GM12801 (cell line): ENCODE measurements around the gene GINS2.

Source experiments
- TF ChIP-seq, protein P1 (sequence below): IDR thresholded peaks from one replicate; pipeline ENCODE4 v1.5.1; 2011; ENCODE audit warnings: control low read depth; ENCODE audit not compliant: insufficient read length; ENCODE audit errors: extremely low read depth

GINS2 gene

DNA sequence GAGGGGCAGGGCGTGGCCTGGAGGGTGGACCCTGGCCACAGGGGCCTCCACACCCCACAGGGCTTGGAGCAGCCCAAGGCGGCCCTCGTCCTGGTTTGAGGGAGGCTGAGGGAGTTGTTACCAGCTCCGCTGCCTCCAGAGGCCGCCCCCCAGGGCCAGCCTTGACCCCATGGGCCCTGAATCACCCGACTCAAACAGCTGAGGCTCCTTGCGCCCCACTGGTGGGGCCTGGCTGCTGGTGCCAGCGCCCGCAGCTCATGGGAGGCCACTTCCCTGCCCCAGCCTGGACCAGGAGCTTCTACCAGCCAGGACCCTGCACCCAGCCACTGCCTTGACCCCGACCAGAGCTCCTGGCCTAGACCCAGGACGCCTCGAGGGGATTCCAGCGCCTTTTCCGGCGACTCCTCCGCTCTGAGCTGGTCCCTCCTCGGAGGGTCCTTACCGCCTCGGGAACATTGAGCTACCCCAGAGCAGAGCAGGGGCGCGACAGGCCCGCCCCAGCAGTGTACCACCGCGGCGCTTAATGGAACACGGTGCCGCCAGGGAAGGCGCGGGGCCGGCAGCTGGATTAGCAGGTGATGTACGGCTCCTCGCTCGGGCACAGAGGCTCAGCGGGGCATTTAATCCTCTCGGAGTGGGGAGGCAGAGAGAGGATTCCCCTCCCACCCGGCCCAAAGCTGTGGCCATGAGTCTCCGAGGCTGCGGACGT, 38.5 kb downstream of the GINS2 start:
- TF ChIP-seq, protein P1, sequence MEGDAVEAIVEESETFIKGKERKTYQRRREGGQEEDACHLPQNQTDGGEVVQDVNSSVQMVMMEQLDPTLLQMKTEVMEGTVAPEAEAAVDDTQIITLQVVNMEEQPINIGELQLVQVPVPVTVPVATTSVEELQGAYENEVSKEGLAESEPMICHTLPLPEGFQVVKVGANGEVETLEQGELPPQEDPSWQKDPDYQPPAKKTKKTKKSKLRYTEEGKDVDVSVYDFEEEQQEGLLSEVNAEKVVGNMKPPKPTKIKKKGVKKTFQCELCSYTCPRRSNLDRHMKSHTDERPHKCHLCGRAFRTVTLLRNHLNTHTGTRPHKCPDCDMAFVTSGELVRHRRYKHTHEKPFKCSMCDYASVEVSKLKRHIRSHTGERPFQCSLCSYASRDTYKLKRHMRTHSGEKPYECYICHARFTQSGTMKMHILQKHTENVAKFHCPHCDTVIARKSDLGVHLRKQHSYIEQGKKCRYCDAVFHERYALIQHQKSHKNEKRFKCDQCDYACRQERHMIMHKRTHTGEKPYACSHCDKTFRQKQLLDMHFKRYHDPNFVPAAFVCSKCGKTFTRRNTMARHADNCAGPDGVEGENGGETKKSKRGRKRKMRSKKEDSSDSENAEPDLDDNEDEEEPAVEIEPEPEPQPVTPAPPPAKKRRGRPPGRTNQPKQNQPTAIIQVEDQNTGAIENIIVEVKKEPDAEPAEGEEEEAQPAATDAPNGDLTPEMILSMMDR = no peak

DNA sequence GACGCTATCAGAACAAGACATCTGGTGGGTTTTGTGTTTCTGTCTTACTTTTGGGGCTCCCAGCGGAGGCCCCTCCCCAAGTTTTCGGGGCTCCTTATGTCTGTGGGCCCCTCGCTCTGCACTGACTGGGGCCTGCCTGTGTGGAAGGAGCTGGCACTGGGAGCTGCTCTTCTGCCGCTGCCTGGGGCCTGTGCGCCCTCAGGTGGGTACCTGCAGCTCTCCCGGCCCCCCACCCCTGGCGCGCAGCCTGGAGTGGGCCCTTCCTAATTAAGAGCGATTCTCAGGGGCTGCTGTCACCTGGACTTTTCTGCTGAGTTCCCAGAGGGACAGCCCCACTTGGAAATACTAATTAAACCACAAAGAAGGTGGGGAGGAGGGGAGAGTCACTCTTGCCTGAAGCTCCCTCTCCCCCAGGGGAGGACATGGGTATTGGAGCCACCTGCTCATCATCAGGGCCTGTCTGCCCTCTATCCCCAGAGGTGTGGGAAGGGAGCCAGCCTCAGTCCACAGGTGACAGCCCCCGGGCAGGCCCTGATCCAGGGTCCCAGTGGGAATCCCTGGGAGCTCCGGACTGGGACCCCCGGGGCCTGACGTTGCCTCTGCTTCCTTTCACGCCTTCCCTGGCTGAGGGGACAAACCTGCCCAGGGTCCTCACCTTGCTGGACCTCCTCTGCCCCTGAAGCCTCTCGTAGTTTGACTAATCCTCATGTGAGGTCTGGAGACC, 39.2 kb downstream of the GINS2 start:
- TF ChIP-seq, protein P1 = no peak

DNA sequence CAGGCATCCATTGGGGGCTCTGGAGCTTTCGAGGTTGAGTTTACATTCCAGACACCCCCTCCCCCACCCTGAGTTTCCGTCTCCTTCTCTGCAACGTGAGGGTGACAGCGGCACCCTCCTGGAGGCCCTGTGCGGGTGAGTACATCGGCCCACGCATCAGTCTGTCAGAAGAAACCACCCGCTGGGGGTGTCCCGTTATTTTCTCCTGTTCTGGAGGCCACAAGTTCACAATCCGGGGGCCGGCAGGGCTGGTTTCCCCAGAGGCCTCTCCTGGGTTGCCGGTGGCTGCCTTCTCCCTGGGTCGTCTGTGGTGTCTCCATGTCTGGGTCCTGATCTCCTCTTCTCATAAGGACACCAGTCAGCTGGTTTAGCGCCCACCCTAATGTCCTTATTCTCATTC, 39.9 kb downstream of the GINS2 start:
- TF ChIP-seq, protein P1 = no peak

DNA sequence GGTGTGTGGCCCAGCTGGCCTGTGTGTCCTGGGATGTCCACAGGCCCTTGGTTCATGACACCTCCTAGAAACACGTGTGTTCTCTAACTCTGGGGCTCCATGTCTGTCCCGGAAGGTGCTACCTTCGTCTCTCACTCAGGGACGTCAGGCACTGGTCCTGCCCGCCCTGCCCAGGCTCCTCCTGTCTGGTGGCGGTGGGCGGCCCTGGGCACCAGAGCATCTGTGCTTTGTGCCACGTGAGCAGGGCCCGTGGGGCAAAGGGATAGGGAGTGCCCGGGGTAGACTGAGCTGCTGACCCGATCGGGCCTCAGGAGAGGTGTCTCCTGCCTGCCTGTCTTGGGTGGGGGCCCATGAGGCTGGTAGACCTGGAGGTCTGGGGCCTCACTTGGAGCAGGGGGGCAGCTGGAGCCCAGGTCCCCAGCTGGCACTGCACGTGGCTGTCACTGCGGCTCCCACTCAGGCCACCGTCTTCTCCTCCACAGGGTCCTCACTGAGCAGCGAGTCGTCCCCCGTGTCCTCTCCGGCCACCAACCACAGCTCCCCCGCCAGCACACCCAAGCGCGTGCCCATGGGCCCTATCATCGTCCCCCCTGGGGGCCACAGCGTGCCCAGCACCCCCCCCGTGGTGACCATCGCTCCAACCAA, 40.6 kb downstream of the GINS2 start:
- TF ChIP-seq, protein P1 = no peak

DNA sequence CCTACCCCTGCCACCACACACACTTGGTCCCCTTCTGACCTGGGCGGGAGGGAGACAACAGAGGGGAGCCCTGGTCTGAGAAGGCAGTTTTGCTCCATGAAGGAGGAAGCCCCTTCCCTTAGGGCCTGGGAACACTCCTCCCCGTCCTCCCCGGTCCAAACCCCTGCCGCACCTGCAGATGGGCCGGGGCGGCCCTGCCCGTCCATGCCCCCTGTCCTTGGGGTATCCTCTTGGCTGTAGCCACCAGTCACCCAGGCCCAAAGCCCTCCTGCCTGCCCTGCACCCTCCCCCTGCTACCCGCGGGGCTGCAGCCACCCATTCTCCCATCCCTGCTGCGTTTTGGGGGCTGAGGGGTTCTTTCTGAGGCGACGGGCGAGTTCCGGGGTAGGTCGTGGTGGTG, 41.8 kb downstream of the GINS2 start:
- TF ChIP-seq, protein P1 = no peak

DNA sequence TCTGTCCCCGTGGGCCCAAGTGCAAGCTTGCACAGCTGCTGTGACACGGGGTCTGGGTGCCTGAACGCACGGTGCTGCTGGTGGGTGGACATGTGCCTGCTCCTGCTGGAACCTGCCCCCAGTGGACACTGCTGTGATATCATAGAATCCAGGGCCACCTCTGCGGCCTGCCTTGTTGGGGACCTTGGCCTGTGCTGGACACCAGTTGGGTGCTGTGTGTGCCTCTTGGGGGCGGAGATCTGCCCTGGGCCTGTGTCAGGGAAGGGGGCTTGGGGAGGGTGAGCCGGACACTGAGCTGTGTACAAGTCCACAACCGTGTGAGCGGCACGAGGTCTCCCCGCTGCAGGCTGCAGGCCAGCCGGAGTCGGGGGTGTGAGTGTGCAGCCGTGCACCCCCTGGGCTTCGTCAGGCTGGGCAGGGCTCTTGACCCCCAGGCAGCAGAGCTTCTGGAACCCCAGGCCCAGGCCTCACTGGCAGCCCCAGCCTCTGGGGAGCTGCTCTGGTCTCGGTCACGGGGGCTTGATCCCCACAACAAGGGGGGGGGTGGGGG, 42.3 kb downstream of the GINS2 start:
- TF ChIP-seq, protein P1 = no peak

DNA sequence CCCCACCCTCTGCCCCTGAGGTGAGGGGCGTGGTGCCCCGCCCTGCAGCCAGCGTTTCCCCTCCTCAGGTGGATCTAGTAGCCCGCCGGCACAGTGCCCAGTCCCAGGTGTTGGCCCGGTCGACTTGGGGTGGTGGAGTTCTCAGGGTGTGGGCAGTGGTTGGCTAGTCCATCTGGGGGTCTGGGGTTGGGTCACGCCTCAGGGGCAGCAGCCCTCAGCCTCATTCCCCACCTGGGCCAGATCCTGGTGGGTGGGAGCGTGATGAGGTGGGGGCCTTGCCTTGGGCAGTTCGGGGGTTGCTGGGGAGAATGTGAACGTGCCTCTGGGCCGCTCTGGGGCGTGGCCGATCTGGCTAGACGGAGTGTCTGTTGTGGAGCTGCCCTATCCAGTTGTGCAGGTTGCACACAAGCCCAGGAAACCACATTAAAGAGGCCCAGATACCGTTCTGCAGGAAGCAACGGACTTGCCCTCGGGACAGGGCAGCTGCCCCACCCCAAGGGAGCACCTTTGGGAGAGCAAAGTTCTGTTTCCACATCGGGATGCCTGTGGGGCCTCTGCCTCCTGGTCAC, 43.6 kb downstream of the GINS2 start:
- TF ChIP-seq, protein P1 = no peak
